BJ (cell line): ENCODE measurements around the gene ZFYVE26. TPM values are rescaled to one million over a fixed set of nuclear protein-coding genes. Genes with fewer than 3 reads are reported as not detected.

Source experiments
- CTCF ChIA-PET: fragments of 350-600 bp; formaldehyde crosslinking; extraction: SDS; loops from one replicate; lab custom pipeline; 2021; ENCODE audit warnings: antibody characterized with exemption, inconsistent platforms; lab: Yijun Ruan, JAX
- POLR2A ChIA-PET: fragments of 300-600 bp; sonication (Branson Sonifier 250); formaldehyde crosslinking; extraction: SDS; loops from one replicate; lab custom pipeline; 2021; ENCODE audit warnings: antibody characterized with exemption; lab: Charles Lee
- DNase-seq: peaks from one replicate; pipeline ENCODE4 v3.0.0-alpha.2; 2011; ENCODE audit warnings: low read depth
- H3K27me3 ChIP-seq: 2 replicates; pipeline ENCODE4 v1.6.0; 2011; ENCODE audit warnings: low read length; ENCODE audit not compliant: control insufficient read depth, insufficient read depth
- H3K36me3 ChIP-seq: 2 replicates; pipeline ENCODE4 v1.5.1; 2011; ENCODE audit warnings: low read length; ENCODE audit not compliant: control insufficient read depth, insufficient read depth
- H3K4me3 ChIP-seq: 2 replicates; pipeline ENCODE4 v1.5.1; 2011; ENCODE audit warnings: low read depth, mild to moderate bottlenecking, control low read depth, low read length
- CTCF ChIP-seq: IDR thresholded peaks from 2 replicates; pipeline ENCODE4 v1.5.1; 2011; ENCODE audit warnings: low read depth, mild to moderate bottlenecking, control low read depth, inconsistent platforms, low read length, moderate library complexity; ENCODE audit not compliant: insufficient read depth
- polyA plus RNA-seq: library from polyadenylated mRNA; depleted of rRNA; stranded (reverse); fragments of >200 nt; gene quantifications from 2 replicates; pipeline ENCODE4 v1.2.3, GENCODE V29; 2011

ZFYVE26 gene
- polyA plus RNA-seq, 1 experiment = 14.2 TPM

- Histone ChIP-seq H3K27me3 (no peaks in the 10 kb centered on the region), H3K36me3 (peaks cover 22% of the 10 kb centered on the region), H3K4me3 (no peak overlapping the region)
- DNase-seq = no peak
- ChIA-PET POLR2A (no interaction called here), CTCF (no interaction called here)
- TF ChIP-seq CTCF = no peak
Observed at GRCh38 chr14:67787673-67788072, 28.7 kb downstream of the ZFYVE26 start.

GRCh38 chr14:67785270-67786109 lies 30.9 kb downstream of the ZFYVE26 start:
- H3K4me3 ChIP-seq = no peak overlapping the region
- DNase-seq = no peak
- no peaks in the 10 kb centered on the region for H3K27me3 ChIP-seq
- no peak for TF ChIP-seq CTCF
- peaks cover 27% of the 10 kb centered on the region for H3K36me3 ChIP-seq
- CTCF ChIA-PET = no interaction called here
- POLR2A ChIA-PET = no interaction called here

GRCh38 chr14:67784244-67784823 lies 32.1 kb downstream of the ZFYVE26 start:
- Histone ChIP-seq H3K27me3 (no peaks in the 10 kb centered on the region), H3K4me3 (no peak overlapping the region), H3K36me3 (peaks cover 28% of the 10 kb centered on the region)
- TF ChIP-seq CTCF = no peak
- ChIA-PET CTCF (no interaction called here), POLR2A (no interaction called here)
- DNase-seq = no peak

GRCh38 chr14:67782090-67782489 lies 34.3 kb downstream of the ZFYVE26 start:
- H3K27me3 ChIP-seq = no peaks in the 10 kb centered on the region
- ChIA-PET POLR2A (interaction anchor here (0.6 kb wide), 1 partner anchor 72 kb away, joined by 4 read pairs; no protein-coding TSS in a partner anchor), CTCF (interaction anchor here (1.5 kb wide), 1 partner anchor 14 kb away, joined by 4 read pairs; no protein-coding TSS in a partner anchor)
- no peak overlapping the region for H3K4me3 ChIP-seq
- TF ChIP-seq CTCF = no peak
- no peak for DNase-seq
- peaks cover 32% of the 10 kb centered on the region for H3K36me3 ChIP-seq

- Histone ChIP-seq H3K4me3 (no peak overlapping the region), H3K27me3 (no peaks in the 10 kb centered on the region), H3K36me3 (peaks cover 32% of the 10 kb centered on the region)
- ChIA-PET CTCF (no interaction called here), POLR2A (no interaction called here)
- DNase-seq = no peak
- no peak for TF ChIP-seq CTCF
Observed at GRCh38 chr14:67778792-67779191, 37.6 kb downstream of the ZFYVE26 start.
